Peyer's patch (tissue), 4 donors: ENCODE data around the gene P2RX1.

Experiments
- POLR2A ChIP-seq, 2 donors: fragments of 450-650 bp; IDR thresholded peaks; one replicate each; pipeline ENCODE4 v1.5.1; 2017; ENCODE audit warnings: antibody characterized with exemption in 2 of 2, mild to moderate bottlenecking in 2 of 2, moderate library complexity in 2 of 2
- TF ChIP-seq, protein P1 (sequence below), 6 experiments: fragments of 450-650 bp in 4 of 6; fragments of 200-600 bp in 2 of 6; sonication (generic) in 1 of 6; IDR thresholded peaks; one replicate each; pipeline ENCODE4 v1.5.1; 2017 to 2019; ENCODE audit warnings: antibody characterized with exemption in 6 of 6, mild to moderate bottlenecking in 3 of 6, moderate library complexity in 1 of 6

DNA sequence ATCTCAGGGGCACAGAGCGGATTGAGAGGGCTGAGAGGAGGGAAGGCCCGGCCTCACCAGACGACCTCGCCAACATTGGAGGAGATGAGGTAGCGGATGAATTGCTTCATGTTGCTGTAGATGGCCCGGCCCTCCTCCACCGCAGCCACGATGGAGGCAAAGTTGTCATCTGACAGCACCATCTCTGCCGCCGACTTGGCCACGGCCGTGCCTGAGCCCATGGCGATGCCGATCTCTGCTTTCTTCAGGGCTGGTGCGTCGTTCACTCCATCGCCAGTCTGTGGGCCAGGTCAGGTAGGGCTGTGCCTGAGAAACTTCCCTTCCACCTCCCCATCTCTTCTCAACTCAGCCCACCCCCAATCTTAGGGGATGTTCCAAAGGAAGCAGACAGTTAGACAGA lies 21.1 kb upstream of the P2RX1 start:
- no peak for TF ChIP-seq POLR2A (IDR thresholded peaks at IDR 0.05)
- TF ChIP-seq, protein P1, sequence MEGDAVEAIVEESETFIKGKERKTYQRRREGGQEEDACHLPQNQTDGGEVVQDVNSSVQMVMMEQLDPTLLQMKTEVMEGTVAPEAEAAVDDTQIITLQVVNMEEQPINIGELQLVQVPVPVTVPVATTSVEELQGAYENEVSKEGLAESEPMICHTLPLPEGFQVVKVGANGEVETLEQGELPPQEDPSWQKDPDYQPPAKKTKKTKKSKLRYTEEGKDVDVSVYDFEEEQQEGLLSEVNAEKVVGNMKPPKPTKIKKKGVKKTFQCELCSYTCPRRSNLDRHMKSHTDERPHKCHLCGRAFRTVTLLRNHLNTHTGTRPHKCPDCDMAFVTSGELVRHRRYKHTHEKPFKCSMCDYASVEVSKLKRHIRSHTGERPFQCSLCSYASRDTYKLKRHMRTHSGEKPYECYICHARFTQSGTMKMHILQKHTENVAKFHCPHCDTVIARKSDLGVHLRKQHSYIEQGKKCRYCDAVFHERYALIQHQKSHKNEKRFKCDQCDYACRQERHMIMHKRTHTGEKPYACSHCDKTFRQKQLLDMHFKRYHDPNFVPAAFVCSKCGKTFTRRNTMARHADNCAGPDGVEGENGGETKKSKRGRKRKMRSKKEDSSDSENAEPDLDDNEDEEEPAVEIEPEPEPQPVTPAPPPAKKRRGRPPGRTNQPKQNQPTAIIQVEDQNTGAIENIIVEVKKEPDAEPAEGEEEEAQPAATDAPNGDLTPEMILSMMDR (IDR thresholded peaks at IDR 0.05): no peak
